ENCODE data around the gene UNC5C. TPM values are rescaled to one million over a fixed set of nuclear protein-coding genes. Genes with fewer than 3 reads are reported as not detected.

Gene UNC5C
- total and polyA plus RNA-seq, 10 of the 15 experiments (the other 5 are each of a cell fraction or from before 2014, with no cell fraction given) = 0.02 to 2.0 (median 0.15) TPM; not detected in 1

- Histone ChIP-seq H2AFZ (ENCODE audit: control insufficient read depth, low read depth, low read length) (no peak overlapping the region), H3K9me3 (replicated peaks; ENCODE audit: control insufficient read depth, insufficient read depth, low read length) (no peaks in the 10 kb centered on the region), H3K27me3 (replicated peaks in 1 of 2; ENCODE audit: control insufficient read depth in 2 of 2, insufficient read depth in 2 of 2, low read length in 1 of 2) (no peaks in the 10 kb centered on the region; a peak in 2 of 4 replicates), H3K36me3 (ENCODE audit: control insufficient read depth in 2 of 2, insufficient read depth in 2 of 2, low read length in 1 of 2) (no peaks in the 10 kb centered on the region), H3K79me2 (ENCODE audit: control insufficient read depth, insufficient read depth, low read length) (no peaks in the 10 kb centered on the region), H3K4me1 (ENCODE audit: control insufficient read depth, insufficient read depth, low read length) (no peaks in the 10 kb centered on the region), H3K27ac (ENCODE audit: control insufficient read depth, insufficient read depth) (no peak overlapping the region), H4K20me1 (ENCODE audit: control insufficient read depth, insufficient read depth) (no peaks in the 10 kb centered on the region), H3K4me3 (no peak overlapping the region), H3K9ac (ENCODE audit: control insufficient read depth, insufficient read depth, low read length) (no peak overlapping the region), H3K4me2 (ENCODE audit: control insufficient read depth, insufficient read depth) (no peak overlapping the region)
- ATAC-seq = no peak
- SMC1A ChIA-PET (ENCODE audit: uncharacterized antibody, unreplicated experiment) = no interaction called here
- POLR2A ChIA-PET = no interaction called here
- FAIRE-seq = no peak
- RAD21 ChIA-PET (ENCODE audit: unreplicated experiment) = no interaction called here
- intact Hi-C loops (cut with micrococcal nuclease; ENCODE audit: unreplicated experiment) (loop anchor here (2.0 to 10.0 kb wide), 2 partner anchors 1195 to 1997 kb away; no protein-coding TSS in a partner anchor), in situ Hi-C loops (cut with MboI) (loop anchor here (25.0 kb wide), 1 partner anchor 880 kb away; no protein-coding TSS in a partner anchor)
- no TSS peak for BruUV-seq (replicated peaks)
- DNase-seq (ENCODE audit: low read depth, low spot score) = no peak
- CTCF ChIA-PET = no interaction called here
- no peak for TF ChIP-seq RELA (IDR thresholded peaks at IDR 0.05; ENCODE audit: borderline replicate concordance, partially characterized antibody)
- TF ChIP-seq BCL11A (IDR thresholded peaks at IDR 0.05; ENCODE audit: low read depth, low read length) = no peak
- no peak for TF ChIP-seq SREBF1 (IDR thresholded peaks at IDR 0.05; ENCODE audit: low read length)
- no peak for TF ChIP-seq STAT1 (conservative IDR thresholded peaks at IDR 0.05)
- no peak for TF ChIP-seq RUNX3 (IDR thresholded peaks at IDR 0.05; ENCODE audit: low read length)
- TF ChIP-seq ZNF274 (IDR thresholded peaks at IDR 0.05; ENCODE audit: insufficient read depth, insufficient read length) = no peak
- TF ChIP-seq ATF2 (IDR thresholded peaks at IDR 0.05; ENCODE audit: low read length) = no peak
- TF ChIP-seq JUND (IDR thresholded peaks at IDR 0.05; ENCODE audit: low read depth, low read length) = no peak
- TF ChIP-seq E2F8 (IDR thresholded peaks at IDR 0.05; ENCODE audit: low read depth, partially characterized antibody) = no peak
- TF ChIP-seq POLR2AphosphoS2 (IDR thresholded peaks at IDR 0.05; ENCODE audit: low read depth, low read length) = no peak
- TF ChIP-seq DPF2 (IDR thresholded peaks at IDR 0.05) = no peak
- TF ChIP-seq SUZ12 (IDR thresholded peaks at IDR 0.05; ENCODE audit: unreplicated experiment) = no peak
- TF ChIP-seq ZBTB4 (CRISPR knock-in tag; IDR thresholded peaks at IDR 0.05) = no peak
- no peak for TF ChIP-seq SKIL (IDR thresholded peaks at IDR 0.05; ENCODE audit: low read depth, poor library complexity, severe bottlenecking)
Observed at GRCh38 chr4:95157596-95157995, 391.2 kb downstream of the UNC5C start.

All from GM12878 (cell line).